ENCODE results near the gene CPM.

CPM gene

DNA sequence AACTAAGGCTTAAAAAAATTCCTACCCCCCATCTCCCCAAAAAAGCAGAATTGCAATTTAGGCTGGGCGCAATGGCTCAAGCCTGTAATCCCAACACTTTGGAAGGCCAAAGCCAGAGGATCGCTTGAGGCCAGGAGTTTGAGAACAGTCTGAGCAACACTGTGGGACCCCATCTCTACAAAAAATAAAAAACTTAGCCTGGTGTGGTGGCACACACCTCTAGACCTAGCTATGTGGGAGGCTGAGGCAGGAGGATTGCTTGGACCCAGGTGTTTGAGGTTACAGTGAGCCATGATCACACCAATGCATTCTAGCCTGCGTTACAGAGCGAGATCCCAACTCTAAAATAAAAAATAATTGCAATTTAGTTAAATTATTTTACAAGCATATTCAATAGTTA lies 54.1 kb downstream of the CPM start:
- H3K27me3 ChIP-seq (ENCODE audit: insufficient read depth, low read length), result no peaks in the 10 kb centered on the region
- H3K4me3 ChIP-seq (ENCODE audit: low read depth, low read length), result no peak overlapping the region
- peaks cover 32% of the 10 kb centered on the region for H3K36me3 ChIP-seq (ENCODE audit: insufficient read depth, low read length)
- no peaks in the 10 kb centered on the region for H3K79me2 ChIP-seq (ENCODE audit: control insufficient read depth, insufficient read depth, low read length, unreplicated experiment)
- H3K27ac ChIP-seq (ENCODE audit: low read depth, low read length), result no peak overlapping the region
- no peak overlapping the region for H2AFZ ChIP-seq (ENCODE audit: low read length, unreplicated experiment)
- peaks cover 5% of the 10 kb centered on the region for H3K4me1 ChIP-seq (ENCODE audit: control insufficient read depth, insufficient read depth, low read length, unreplicated experiment)

DNA sequence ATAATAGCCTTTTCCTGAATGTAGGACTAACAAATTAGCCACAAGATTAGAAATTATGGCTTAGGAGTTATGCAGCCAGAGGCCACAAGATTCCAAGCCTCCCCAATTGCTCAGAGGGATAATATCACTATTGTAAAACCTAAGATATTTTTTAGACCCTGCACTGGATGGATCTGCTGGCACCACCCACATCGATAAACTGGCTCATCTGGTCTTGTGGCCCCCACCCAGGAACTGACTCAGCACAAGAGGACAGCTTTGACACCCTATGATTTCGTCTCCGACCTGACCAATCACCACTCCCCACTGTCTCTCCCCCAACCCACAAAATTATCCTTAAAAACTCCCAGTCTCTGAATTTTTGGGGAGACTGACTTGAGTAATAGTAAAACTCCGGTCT lies 54.7 kb downstream of the CPM start:
- peaks cover 30% of the 10 kb centered on the region for H3K36me3 ChIP-seq (ENCODE audit: insufficient read depth, low read length)
- H3K4me1 ChIP-seq (ENCODE audit: control insufficient read depth, insufficient read depth, low read length, unreplicated experiment), result peaks cover 5% of the 10 kb centered on the region
- no peak overlapping the region for H3K27ac ChIP-seq (ENCODE audit: low read depth, low read length)
- no peak overlapping the region for H2AFZ ChIP-seq (ENCODE audit: low read length, unreplicated experiment)
- H3K79me2 ChIP-seq (ENCODE audit: control insufficient read depth, insufficient read depth, low read length, unreplicated experiment), result no peaks in the 10 kb centered on the region
- H3K27me3 ChIP-seq (ENCODE audit: insufficient read depth, low read length), result no peaks in the 10 kb centered on the region
- no peak overlapping the region for H3K4me3 ChIP-seq (ENCODE audit: low read depth, low read length)

DNA sequence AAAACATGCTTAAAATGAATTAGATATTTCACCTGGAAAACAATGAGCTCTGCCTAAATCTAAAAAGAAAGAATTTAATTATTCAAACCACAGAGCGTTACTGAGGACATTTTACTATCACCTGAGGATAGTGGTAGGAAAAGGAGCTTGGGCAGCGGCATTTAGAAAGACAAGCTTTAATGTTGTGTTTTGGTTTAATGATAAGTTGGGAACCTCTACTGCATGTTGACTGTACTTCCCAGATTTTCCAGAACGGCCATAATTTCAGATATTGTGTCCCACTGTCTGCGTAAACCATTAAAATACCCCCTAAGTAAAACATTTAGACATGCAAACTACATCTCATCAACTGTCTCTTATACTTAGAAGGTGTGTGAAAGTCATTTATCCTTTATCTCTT lies 55.4 kb downstream of the CPM start:
- peaks cover 23% of the 10 kb centered on the region for H3K36me3 ChIP-seq (ENCODE audit: insufficient read depth, low read length)
- no peak overlapping the region for H3K4me3 ChIP-seq (ENCODE audit: low read depth, low read length)
- H3K4me1 ChIP-seq (ENCODE audit: control insufficient read depth, insufficient read depth, low read length, unreplicated experiment), result peaks cover 5% of the 10 kb centered on the region
- H3K79me2 ChIP-seq (ENCODE audit: control insufficient read depth, insufficient read depth, low read length, unreplicated experiment), result no peaks in the 10 kb centered on the region
- no peak overlapping the region for H2AFZ ChIP-seq (ENCODE audit: low read length, unreplicated experiment)
- no peak overlapping the region for H3K27ac ChIP-seq (ENCODE audit: low read depth, low read length)
- H3K27me3 ChIP-seq (ENCODE audit: insufficient read depth, low read length), result no peaks in the 10 kb centered on the region

DNA sequence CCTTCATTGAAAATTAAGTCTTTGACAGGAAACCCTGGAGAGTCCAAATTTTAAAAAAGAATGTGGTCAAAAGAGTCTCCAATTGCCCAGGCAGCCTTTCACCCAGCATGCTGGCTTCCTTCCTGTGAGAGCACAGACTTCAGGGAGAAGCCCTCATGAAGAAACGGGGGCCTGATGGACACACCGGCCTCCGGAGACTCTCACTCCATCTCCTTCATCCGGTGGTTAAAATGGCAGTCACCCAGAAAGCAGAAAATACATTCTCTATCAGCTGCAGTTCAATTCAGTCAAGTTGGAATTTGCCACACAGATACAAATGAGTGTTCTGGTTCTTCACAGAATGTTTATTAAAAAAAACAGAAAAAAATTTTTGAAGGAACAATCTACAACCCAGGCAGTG lies 56.5 kb downstream of the CPM start:
- Histone ChIP-seq H2AFZ (ENCODE audit: low read length, unreplicated experiment) (peak overlapping the region; percentile 48), H3K27ac (ENCODE audit: low read depth, low read length) (no peak overlapping the region), H3K79me2 (ENCODE audit: control insufficient read depth, insufficient read depth, low read length, unreplicated experiment) (no peaks in the 10 kb centered on the region), H3K4me3 (ENCODE audit: low read depth, low read length) (no peak overlapping the region), H3K36me3 (ENCODE audit: insufficient read depth, low read length) (peaks cover 19% of the 10 kb centered on the region), H3K4me1 (ENCODE audit: control insufficient read depth, insufficient read depth, low read length, unreplicated experiment) (peaks cover 5% of the 10 kb centered on the region), H3K27me3 (ENCODE audit: insufficient read depth, low read length) (no peaks in the 10 kb centered on the region)

DNA sequence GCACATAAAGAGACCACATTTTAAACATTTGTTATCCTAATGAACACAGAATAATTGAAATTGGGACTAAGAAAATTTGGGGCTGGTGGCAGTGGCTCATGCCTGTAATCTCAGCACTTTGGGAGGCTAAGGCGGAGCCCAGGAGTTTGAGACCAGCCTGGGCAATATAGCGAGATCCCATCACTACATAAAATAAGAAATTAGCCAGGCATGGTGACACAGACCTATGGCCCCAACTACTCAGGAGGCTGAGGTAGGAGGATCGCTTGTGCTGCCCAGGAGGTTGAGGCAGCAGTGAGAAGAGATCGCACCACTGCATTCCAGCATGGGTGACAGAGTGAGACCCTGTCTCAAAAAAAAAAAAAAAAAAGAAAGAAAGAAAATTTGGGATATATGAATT lies 59.7 kb downstream of the CPM start:
- no peaks in the 10 kb centered on the region for H3K27me3 ChIP-seq (ENCODE audit: insufficient read depth, low read length)
- H3K36me3 ChIP-seq (ENCODE audit: insufficient read depth, low read length), result peaks cover 6% of the 10 kb centered on the region
- no peak overlapping the region for H3K4me3 ChIP-seq (ENCODE audit: low read depth, low read length)
- peaks cover 5% of the 10 kb centered on the region for H3K4me1 ChIP-seq (ENCODE audit: control insufficient read depth, insufficient read depth, low read length, unreplicated experiment)
- no peak overlapping the region for H3K27ac ChIP-seq (ENCODE audit: low read depth, low read length)
- no peaks in the 10 kb centered on the region for H3K79me2 ChIP-seq (ENCODE audit: control insufficient read depth, insufficient read depth, low read length, unreplicated experiment)
- H2AFZ ChIP-seq (ENCODE audit: low read length, unreplicated experiment), result no peak overlapping the region

DNA sequence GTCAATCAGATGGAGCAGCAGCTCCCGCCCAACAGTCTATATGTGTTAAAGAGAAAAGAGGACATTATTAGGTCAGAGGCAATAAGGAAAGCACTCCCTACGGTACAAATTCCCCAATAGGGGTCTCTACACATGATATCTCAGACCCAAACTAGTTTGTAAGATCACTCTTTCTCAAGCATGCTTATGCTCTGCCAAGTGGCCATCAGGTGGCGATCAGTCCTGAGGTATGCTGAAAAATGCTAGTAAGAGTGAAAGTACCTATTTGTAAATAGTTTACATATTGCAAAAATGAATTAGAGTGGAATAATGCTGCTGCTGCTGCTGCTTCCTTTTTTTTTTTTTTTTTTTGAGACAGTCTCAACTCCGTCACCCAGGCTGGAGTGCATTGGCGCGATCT lies 61.0 kb downstream of the CPM start:
- no peak overlapping the region for H3K4me3 ChIP-seq (ENCODE audit: low read depth, low read length)
- peaks cover 5% of the 10 kb centered on the region for H3K4me1 ChIP-seq (ENCODE audit: control insufficient read depth, insufficient read depth, low read length, unreplicated experiment)
- H3K36me3 ChIP-seq (ENCODE audit: insufficient read depth, low read length), result no peaks in the 10 kb centered on the region
- H3K27me3 ChIP-seq (ENCODE audit: insufficient read depth, low read length), result no peaks in the 10 kb centered on the region
- H3K27ac ChIP-seq (ENCODE audit: low read depth, low read length), result no peak overlapping the region
- no peaks in the 10 kb centered on the region for H3K79me2 ChIP-seq (ENCODE audit: control insufficient read depth, insufficient read depth, low read length, unreplicated experiment)
- no peak overlapping the region for H2AFZ ChIP-seq (ENCODE audit: low read length, unreplicated experiment)

DNA sequence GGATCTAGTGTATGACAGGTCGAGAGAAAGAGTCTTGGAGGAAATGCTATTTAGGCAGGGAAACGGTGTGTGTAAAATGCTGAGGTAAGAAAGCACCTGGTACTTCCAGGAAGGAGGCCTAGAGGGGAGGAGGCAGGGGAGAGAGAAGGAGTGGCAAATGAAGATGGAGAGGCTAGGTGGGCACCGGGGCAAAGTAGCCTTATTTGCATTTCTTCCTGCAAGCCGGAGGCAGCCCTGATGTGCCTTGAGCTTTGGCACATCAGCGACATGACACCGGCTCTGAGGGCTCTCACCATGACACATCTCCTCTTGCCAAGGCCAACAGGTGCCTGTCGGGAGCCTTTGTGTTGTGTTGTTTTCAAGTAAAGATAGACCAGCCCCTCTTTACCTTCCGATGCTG lies 61.6 kb downstream of the CPM start:
- H3K79me2 ChIP-seq (ENCODE audit: control insufficient read depth, insufficient read depth, low read length, unreplicated experiment), result no peaks in the 10 kb centered on the region
- no peak overlapping the region for H3K27ac ChIP-seq (ENCODE audit: low read depth, low read length)
- no peak overlapping the region for H3K4me3 ChIP-seq (ENCODE audit: low read depth, low read length)
- H3K27me3 ChIP-seq (ENCODE audit: insufficient read depth, low read length), result no peaks in the 10 kb centered on the region
- no peaks in the 10 kb centered on the region for H3K36me3 ChIP-seq (ENCODE audit: insufficient read depth, low read length)
- H2AFZ ChIP-seq (ENCODE audit: low read length, unreplicated experiment), result no peak overlapping the region
- peaks cover 3% of the 10 kb centered on the region for H3K4me1 ChIP-seq (ENCODE audit: control insufficient read depth, insufficient read depth, low read length, unreplicated experiment)

DNA sequence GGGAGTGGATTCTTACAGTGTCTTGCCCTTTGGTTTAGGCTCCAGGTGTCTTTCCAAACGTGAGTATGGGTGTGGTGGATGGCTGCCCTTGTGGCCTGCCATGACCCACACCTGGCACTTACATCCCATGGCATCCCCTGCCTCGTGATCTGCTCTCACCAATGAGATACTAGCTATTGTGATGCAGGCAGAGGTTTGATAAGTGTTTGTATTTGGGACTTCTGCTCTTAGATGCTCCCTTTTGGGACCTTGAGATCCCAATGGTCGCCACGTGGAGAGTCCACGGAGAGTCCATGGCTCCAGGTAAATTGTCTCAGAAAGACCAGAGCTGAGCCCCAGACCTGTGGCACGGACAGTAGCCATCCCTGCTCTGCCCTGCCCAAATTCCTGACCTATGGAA lies 62.5 kb downstream of the CPM start:
- Histone ChIP-seq H3K27me3 (ENCODE audit: insufficient read depth, low read length) (no peaks in the 10 kb centered on the region), H3K79me2 (ENCODE audit: control insufficient read depth, insufficient read depth, low read length, unreplicated experiment) (no peaks in the 10 kb centered on the region), H3K4me3 (ENCODE audit: low read depth, low read length) (no peak overlapping the region), H3K36me3 (ENCODE audit: insufficient read depth, low read length) (no peaks in the 10 kb centered on the region), H2AFZ (ENCODE audit: low read length, unreplicated experiment) (no peak overlapping the region), H3K4me1 (ENCODE audit: control insufficient read depth, insufficient read depth, low read length, unreplicated experiment) (no peaks in the 10 kb centered on the region), H3K27ac (ENCODE audit: low read depth, low read length) (no peak overlapping the region)

DNA sequence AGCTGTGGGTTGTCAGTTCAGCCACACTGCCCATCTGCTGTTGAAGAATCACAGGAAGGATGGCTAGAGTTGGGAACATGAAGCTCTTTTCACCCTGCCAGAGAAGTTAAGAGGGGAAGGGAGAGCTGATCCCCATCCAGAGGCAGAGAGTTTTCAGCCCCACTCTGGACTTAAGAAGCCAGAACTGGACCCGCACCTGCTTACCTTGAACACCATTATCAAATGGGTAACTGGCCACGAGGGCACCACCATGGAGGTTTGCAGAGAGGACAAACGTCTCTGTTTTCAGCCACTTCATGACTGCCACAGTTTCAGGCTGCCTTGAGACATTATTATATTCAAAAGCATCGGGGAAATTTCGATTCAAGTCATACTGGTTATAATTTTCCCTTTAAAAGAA lies 63.0 kb downstream of the CPM start:
- no peaks in the 10 kb centered on the region for H3K79me2 ChIP-seq (ENCODE audit: control insufficient read depth, insufficient read depth, low read length, unreplicated experiment)
- no peaks in the 10 kb centered on the region for H3K27me3 ChIP-seq (ENCODE audit: insufficient read depth, low read length)
- H3K27ac ChIP-seq (ENCODE audit: low read depth, low read length), result no peak overlapping the region
- H2AFZ ChIP-seq (ENCODE audit: low read length, unreplicated experiment), result no peak overlapping the region
- no peaks in the 10 kb centered on the region for H3K36me3 ChIP-seq (ENCODE audit: insufficient read depth, low read length)
- no peak overlapping the region for H3K4me3 ChIP-seq (ENCODE audit: low read depth, low read length)
- no peaks in the 10 kb centered on the region for H3K4me1 ChIP-seq (ENCODE audit: control insufficient read depth, insufficient read depth, low read length, unreplicated experiment)

DNA sequence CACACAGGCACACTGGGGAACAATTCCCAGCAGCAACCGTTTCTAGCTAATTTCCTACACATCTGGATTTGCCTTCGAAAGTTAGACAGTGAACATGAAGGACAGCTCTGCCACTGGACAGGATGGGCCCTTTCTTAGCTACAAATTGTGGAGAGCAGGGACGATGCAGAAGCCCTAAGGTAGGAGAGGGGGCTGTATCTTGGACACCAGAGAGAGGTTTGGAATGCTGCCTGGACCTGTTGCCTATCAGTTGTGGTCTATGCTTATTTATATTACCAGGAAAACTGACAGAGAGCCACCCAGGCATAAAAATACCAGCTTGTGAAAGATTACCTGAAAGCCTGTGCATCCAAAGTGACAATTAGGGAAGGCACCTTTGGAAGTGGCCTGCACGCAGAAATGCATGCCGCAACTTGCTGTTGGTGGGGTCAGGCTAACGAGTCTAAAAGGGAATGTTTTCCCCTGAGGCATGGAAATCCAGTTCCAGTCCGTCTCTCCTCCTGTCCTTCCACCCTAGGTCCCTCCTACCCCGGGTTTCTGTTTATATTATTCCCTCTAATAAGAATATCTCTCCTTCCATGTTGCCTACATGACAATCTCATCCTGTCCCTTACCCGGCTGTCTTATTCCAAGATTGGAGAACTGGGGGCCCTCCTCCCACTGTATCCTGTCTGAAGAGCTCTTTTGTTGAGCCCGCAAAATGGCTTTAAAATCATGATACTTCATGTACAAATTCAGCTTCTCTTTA lies 64.8 kb downstream of the CPM start:
- no peaks in the 10 kb centered on the region for H3K36me3 ChIP-seq (ENCODE audit: insufficient read depth, low read length)
- H3K4me3 ChIP-seq (ENCODE audit: low read depth, low read length), result no peak overlapping the region
- no peaks in the 10 kb centered on the region for H3K79me2 ChIP-seq (ENCODE audit: control insufficient read depth, insufficient read depth, low read length, unreplicated experiment)
- no peak overlapping the region for H3K27ac ChIP-seq (ENCODE audit: low read depth, low read length)
- H3K4me1 ChIP-seq (ENCODE audit: control insufficient read depth, insufficient read depth, low read length, unreplicated experiment), result no peaks in the 10 kb centered on the region
- no peak overlapping the region for H2AFZ ChIP-seq (ENCODE audit: low read length, unreplicated experiment)
- no peaks in the 10 kb centered on the region for H3K27me3 ChIP-seq (ENCODE audit: insufficient read depth, low read length)

DNA sequence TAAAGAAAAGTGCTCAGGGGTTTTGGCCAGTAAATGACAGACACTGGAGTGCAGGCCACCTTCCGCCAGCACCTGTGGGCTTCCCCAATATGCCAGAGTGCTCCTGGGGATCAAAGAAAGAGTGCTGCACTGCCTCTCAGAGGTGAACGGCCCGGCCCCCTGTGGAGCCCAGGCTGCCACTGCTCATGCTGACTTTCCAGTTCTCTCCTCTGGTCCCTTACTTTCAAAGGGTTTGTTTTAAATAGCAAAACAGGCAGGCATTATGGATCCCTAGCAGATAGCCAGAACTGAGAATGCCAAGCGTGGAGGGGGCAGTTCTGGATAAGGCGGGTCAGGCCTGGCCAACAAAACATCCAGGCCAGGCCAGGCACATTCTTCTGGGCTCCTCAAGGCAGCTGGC lies 65.4 kb downstream of the CPM start:
- no peaks in the 10 kb centered on the region for H3K4me1 ChIP-seq (ENCODE audit: control insufficient read depth, insufficient read depth, low read length, unreplicated experiment)
- no peaks in the 10 kb centered on the region for H3K27me3 ChIP-seq (ENCODE audit: insufficient read depth, low read length)
- no peak overlapping the region for H2AFZ ChIP-seq (ENCODE audit: low read length, unreplicated experiment)
- no peaks in the 10 kb centered on the region for H3K36me3 ChIP-seq (ENCODE audit: insufficient read depth, low read length)
- no peak overlapping the region for H3K4me3 ChIP-seq (ENCODE audit: low read depth, low read length)
- no peaks in the 10 kb centered on the region for H3K79me2 ChIP-seq (ENCODE audit: control insufficient read depth, insufficient read depth, low read length, unreplicated experiment)
- H3K27ac ChIP-seq (ENCODE audit: low read depth, low read length), result no peak overlapping the region
